Heart left ventricle (tissue), 13 donors: ENCODE measurements around the gene PYGO2.

Experiments
- CTCF ChIP-seq, 12 donors: fragments of 200-600 bp; sonication (generic) in 4 of 12; IDR thresholded peaks; one replicate each; pipeline versions ENCODE4 v1.5.0 to v1.8.0; 2018 to 2022; ENCODE audit warnings: antibody characterized with exemption in 12 of 12, mild to moderate bottlenecking in 5 of 12
- POLR2A ChIP-seq, 2 donors: fragments of 450-650 bp; IDR thresholded peaks; one replicate each; pipeline ENCODE4 v1.6.1; 2017; ENCODE audit warnings: antibody characterized with exemption in 2 of 2, mild to moderate bottlenecking in 2 of 2, moderate library complexity in 2 of 2
- donor health status: ischemic (EF 13 %, LVEDD 7.1; RV severe dilation, severe dysfunction).
- donor health status: DM: no; HTN: yes; CAD: no.
- donor health status: DM: no; HTN: no; CAD: no.
- donor health status: ischemic (EF 25% LVEDD 6.9; RV normal size, moderate dysfunction).
- donor health status: ischemic (EF 25% LVEDD 5.7; RV mildly dilated, moderate dysfunction).
- donor health status: ischemic (EF 35%, LVEDD 5.7; RV mildly dilated, moderate dysfunction).
- donor health status: nonischemic (EF 11% LVEDD 7.7; RV severe dilation, severe dysfunction).
- donor health status: DM: yes; HTN: yes; CAD: no.
- donor health status: PGD.
- donor health status: ischemic (EF 29% LVEDD 5.4; RV normal size, mild dysfunction).
- donor health status: nonischemic (EF 23%, LVEDD 6.1; RV moderate dilation, normal function).

DNA sequence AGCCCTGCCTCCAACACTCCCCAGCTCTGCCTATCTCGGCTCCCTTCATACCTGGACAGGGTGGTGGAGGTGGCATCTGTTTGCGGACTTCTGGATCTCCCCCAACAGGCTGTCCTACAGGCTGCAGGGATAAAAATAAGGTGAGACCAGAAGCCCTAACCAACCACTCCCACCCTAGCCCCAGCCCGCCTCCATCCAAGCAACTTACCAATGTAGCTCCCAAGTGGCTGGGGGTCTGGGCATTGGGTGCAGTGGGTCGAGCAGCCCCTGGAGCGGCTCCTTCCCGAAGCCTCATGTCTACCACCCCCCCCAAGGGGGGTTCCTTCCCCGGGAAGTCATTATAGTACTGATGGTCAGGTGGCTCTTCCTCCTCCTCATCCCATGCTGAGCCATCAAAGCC, 4.5 kb upstream of the PYGO2 start:
- TF ChIP-seq CTCF (IDR thresholded peaks at IDR 0.05) (no peak), POLR2A (IDR thresholded peaks at IDR 0.05) (no peak)
